Fibroblast of peridontal ligament (primary cell): ENCODE measurements around the gene BZW2.
A peak's percentile ranks its signal among the peaks of the same experiment; 100 is the strongest.

Experiments
- DNase-seq: peaks from one replicate; pipeline ENCODE4 v3.0.0-alpha.2; 2010; ENCODE audit errors: extremely low read depth

BZW2 gene

GRCh38 chr7:16645593-16646471 lies at the start of gene BZW2, which contains the start of gene ANKMY2:
Gene BZW2 (plus strand): TSS chr7:16646181. CDS start chr7:16665444, 19,263 bp downstream.
Gene ANKMY2 (minus strand): TSS chr7:16645754. CDS start chr7:16645573, 181 bp downstream.
- peak; percentile 95 for DNase-seq

- DNase-seq: no peak
These were observed 48.0 kb upstream of the BZW2 start for GRCh38 chr7:16598015-16598414.

- no peak for DNase-seq
These were observed 46.1 kb upstream of the BZW2 start for GRCh38 chr7:16599860-16600259.

GRCh38 chr7:16603633-16604032 lies 42.3 kb upstream of the BZW2 start:
- DNase-seq: no peak

GRCh38 chr7:16604054-16604453 lies 41.9 kb upstream of the BZW2 start:
- DNase-seq: peak; percentile 38

GRCh38 chr7:16606704-16607103 lies 39.3 kb upstream of the BZW2 start:
- DNase-seq: no peak

- DNase-seq: no peak
These were observed 36.0 kb upstream of the BZW2 start for GRCh38 chr7:16609842-16610450.

GRCh38 chr7:16611711-16612110 lies 34.3 kb upstream of the BZW2 start:
- no peak for DNase-seq

GRCh38 chr7:16615228-16615627 lies 30.8 kb upstream of the BZW2 start:
- no peak for DNase-seq

GRCh38 chr7:16616122-16616521 lies 29.9 kb upstream of the BZW2 start:
- peak; percentile 20 for DNase-seq

GRCh38 chr7:16616542-16616941 lies 29.4 kb upstream of the BZW2 start:
- DNase-seq: no peak

- no peak for DNase-seq
These were observed 26.0 kb upstream of the BZW2 start for GRCh38 chr7:16619979-16620408.

GRCh38 chr7:16626388-16626787 lies 19.6 kb upstream of the BZW2 start:
- no peak for DNase-seq

GRCh38 chr7:16627236-16627635 lies 18.7 kb upstream of the BZW2 start:
- DNase-seq: no peak

GRCh38 chr7:16630654-16631053 lies 15.3 kb upstream of the BZW2 start:
- no peak for DNase-seq

- peak; percentile 76 for DNase-seq
These were observed 11.7 kb upstream of the BZW2 start for GRCh38 chr7:16634271-16634738.

GRCh38 chr7:16636555-16637101 lies 9.4 kb upstream of the BZW2 start:
- DNase-seq: peak; percentile 97

GRCh38 chr7:16637379-16637778 lies 8.6 kb upstream of the BZW2 start:
- DNase-seq: peak; percentile 84

GRCh38 chr7:16638282-16639280 lies 7.4 kb upstream of the BZW2 start:
- peak; percentile 47 for DNase-seq

GRCh38 chr7:16644157-16644556 lies 1.8 kb upstream of the BZW2 start:
- no peak for DNase-seq
